HCT116 (cell line): ENCODE data around the gene DPM2.

Experiments
- EZH2 ChIP-seq: fragments of 200-600 bp; sonication (generic); IDR thresholded peaks from 2 replicates; pipeline ENCODE4 v1.6.1; 2017; ENCODE audit warnings: antibody characterized with exemption, mixed run types
- JUND ChIP-seq: IDR thresholded peaks from 2 replicates; pipeline ENCODE4 v1.6.1; 2012
- POLR2A ChIP-seq: IDR thresholded peaks from 2 replicates; pipeline ENCODE4 v1.7.0; 2011; ENCODE audit warnings: borderline replicate concordance; ENCODE audit not compliant: insufficient read depth, insufficient read length; ENCODE audit errors: extremely low read depth
- ZFX ChIP-seq: fragments of 450-650 bp; IDR thresholded peaks from 2 replicates; pipeline ENCODE4 v1.6.1; 2017
- TF ChIP-seq, protein P1 (sequence below), 3 experiments: fragments of 200-600 bp in 1 of 3; sonication (generic) in 1 of 3; IDR thresholded peaks in 2 of 3; conservative IDR thresholded peaks in 1 of 3; 2 replicates each; pipeline ENCODE4 v1.5.1; 2012 to 2017; ENCODE audit warnings: low read depth in 2 of 3, low read length in 2 of 3, antibody characterized with exemption in 1 of 3, borderline replicate concordance in 1 of 3, control low read depth in 1 of 3, mild to moderate bottlenecking in 1 of 3, mixed read lengths in 1 of 3, mixed run types in 1 of 3, moderate library complexity in 1 of 3; ENCODE audit not compliant: insufficient read depth in 1 of 3

DNA sequence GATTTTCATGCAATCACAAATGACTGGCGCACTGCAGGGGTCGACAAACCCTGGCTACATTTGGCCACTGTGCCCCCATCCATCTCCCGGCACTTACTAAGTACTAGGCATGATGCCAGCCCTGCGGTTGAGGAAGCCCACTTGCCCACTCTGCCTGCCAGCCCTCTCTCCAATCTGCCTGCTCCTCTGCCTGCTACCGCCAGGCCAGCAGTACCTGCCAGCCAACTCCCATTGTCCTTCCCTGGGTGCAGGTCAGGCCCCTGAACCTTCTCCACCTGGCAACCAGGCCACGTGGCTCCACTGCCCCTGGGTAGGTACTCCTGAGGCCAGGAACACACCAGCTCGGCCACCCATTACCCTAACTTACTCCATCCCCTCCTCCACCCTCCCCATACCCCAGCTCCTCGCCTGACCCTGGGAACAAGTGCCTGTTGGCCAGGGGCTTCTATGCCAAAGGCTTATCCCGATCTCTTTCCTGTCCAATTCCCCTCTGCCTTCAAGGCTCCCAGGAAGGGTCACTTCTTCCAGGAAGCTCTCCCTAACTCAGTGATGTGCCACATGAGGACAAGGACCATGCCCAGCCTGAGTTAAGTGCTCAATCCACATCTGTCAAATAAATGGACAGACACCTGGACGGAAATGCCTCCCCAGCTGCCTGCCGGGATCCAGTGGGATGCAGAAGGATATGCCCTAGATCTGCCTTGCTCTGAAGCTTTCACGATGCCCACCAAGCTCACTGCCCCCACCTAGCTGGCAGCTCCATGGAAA, 36.5 kb upstream of the DPM2 start:
- no peak for TF ChIP-seq POLR2A
- no peak for TF ChIP-seq ZFX
- no peak for TF ChIP-seq EZH2
- TF ChIP-seq, protein P1, sequence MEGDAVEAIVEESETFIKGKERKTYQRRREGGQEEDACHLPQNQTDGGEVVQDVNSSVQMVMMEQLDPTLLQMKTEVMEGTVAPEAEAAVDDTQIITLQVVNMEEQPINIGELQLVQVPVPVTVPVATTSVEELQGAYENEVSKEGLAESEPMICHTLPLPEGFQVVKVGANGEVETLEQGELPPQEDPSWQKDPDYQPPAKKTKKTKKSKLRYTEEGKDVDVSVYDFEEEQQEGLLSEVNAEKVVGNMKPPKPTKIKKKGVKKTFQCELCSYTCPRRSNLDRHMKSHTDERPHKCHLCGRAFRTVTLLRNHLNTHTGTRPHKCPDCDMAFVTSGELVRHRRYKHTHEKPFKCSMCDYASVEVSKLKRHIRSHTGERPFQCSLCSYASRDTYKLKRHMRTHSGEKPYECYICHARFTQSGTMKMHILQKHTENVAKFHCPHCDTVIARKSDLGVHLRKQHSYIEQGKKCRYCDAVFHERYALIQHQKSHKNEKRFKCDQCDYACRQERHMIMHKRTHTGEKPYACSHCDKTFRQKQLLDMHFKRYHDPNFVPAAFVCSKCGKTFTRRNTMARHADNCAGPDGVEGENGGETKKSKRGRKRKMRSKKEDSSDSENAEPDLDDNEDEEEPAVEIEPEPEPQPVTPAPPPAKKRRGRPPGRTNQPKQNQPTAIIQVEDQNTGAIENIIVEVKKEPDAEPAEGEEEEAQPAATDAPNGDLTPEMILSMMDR (IDR thresholded peaks at IDR 0.05 in 2 of 3, conservative IDR thresholded peaks at IDR 0.05 in 1 of 3; ENCODE audit: borderline replicate concordance in 1 of 3, insufficient read depth in 1 of 3, low read depth in 2 of 3, low read length in 2 of 3), result no peak
- no peak for TF ChIP-seq JUND
